ENCODE measurements around the gene ZNF85. TPM values are rescaled to one million over a fixed set of nuclear protein-coding genes. Genes with fewer than 3 reads are reported as not detected.
"Not testable (repeated sequence)": the region's sequence is repeated elsewhere in the genome, so short reads cannot be mapped to it uniquely, and the experiment has no call there.

The ZNF85 gene
- total RNA-seq, 6 donors from 2014 or later, result 3.0 to 8.1 (median 5.3) TPM

DNA sequence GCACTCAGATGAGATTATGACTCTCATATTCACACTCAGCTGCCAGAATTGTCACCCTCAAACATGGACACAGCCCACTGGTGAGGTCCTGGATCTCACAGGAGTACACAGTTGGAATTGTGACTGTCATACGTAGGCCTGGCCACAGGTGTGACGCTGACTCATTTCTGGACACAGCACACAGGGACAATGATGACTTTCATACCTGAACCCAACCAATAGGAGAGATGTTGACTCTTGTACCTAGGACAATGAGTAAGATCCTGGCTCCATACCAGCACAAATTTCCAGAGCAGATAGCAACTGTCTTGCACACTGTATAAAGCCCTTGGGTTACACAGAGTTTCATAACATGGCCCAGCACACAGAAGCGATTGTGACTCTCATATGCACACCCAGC, 46.4 kb downstream of the ZNF85 start:
- Histone ChIP-seq H3K4me1 (no peaks in the 10 kb centered on the region), H3K27ac (no peak overlapping the region), H3K27me3 (no peaks in the 10 kb centered on the region), H3K36me3 (no peaks in the 10 kb centered on the region), H3K9me3 (no peaks in the 10 kb centered on the region), H3K4me3 (no peak overlapping the region)
- DNase-seq (no peak), ATAC-seq (ENCODE audit: low FRiP score in 2 of 2) (no peak)
- TF ChIP-seq POLR2AphosphoS5 (IDR thresholded peaks at IDR 0.05), result no peak
- WGBS, 2 donors, result 79 to 89% methylated on average over 3 of the region's 3 CpGs

DNA sequence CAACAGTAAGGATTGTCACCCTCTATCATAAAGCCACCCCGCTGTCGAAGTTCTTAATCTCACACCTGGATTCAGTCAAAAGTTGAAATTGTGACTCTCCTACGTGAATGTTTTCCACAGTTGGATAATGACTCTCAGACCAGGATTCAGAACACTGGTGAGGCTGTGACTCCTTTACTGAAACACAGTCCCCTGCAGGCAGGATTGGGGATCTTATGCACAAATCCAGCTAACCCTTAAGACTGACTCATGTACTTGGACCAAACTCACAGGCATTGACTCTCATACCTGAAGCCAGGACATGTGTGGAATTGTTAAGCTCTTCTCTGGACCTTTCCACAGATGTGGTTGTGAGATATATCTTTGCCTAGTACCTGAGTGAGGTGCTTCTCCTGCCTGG, 46.8 kb downstream of the ZNF85 start:
- no peaks in the 10 kb centered on the region for H3K4me1 ChIP-seq
- no peaks in the 10 kb centered on the region for H3K27me3 ChIP-seq
- H3K36me3 ChIP-seq, result no peaks in the 10 kb centered on the region
- no peak for DNase-seq
- H3K9me3 ChIP-seq, result no peaks in the 10 kb centered on the region
- 94 to 100% methylated on average over 3 of the region's 3 CpGs for WGBS, 2 donors
- TF ChIP-seq EP300 (IDR thresholded peaks at IDR 0.05) (no peak), POLR2AphosphoS5 (IDR thresholded peaks at IDR 0.05) (no peak), POLR2A (IDR thresholded peaks at IDR 0.05) (no peak)
- TF ChIP-seq, protein P1, sequence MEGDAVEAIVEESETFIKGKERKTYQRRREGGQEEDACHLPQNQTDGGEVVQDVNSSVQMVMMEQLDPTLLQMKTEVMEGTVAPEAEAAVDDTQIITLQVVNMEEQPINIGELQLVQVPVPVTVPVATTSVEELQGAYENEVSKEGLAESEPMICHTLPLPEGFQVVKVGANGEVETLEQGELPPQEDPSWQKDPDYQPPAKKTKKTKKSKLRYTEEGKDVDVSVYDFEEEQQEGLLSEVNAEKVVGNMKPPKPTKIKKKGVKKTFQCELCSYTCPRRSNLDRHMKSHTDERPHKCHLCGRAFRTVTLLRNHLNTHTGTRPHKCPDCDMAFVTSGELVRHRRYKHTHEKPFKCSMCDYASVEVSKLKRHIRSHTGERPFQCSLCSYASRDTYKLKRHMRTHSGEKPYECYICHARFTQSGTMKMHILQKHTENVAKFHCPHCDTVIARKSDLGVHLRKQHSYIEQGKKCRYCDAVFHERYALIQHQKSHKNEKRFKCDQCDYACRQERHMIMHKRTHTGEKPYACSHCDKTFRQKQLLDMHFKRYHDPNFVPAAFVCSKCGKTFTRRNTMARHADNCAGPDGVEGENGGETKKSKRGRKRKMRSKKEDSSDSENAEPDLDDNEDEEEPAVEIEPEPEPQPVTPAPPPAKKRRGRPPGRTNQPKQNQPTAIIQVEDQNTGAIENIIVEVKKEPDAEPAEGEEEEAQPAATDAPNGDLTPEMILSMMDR (IDR thresholded peaks at IDR 0.05), result no peak
- H3K27ac ChIP-seq, result no peak overlapping the region
- H3K4me3 ChIP-seq, result no peak overlapping the region
- ATAC-seq (ENCODE audit: low FRiP score in 2 of 2), result no peak

DNA sequence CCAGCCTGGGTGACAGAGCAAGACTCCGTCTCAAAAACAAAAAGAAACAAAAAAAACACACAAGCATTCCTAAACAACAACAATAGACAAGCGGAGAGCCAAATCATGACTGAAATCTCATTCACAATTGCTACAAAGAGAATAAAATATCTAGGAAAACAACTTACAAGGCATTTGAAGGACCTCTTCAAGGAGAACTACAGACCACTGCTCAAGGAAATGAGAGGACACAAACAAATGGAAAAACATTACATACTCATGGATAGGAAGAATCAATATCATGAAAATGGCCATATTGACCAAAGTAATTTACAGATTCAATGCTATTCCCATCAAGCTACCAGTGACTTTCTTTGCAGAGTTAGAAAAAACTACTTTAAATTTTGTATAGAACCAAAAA, 69.7 kb downstream of the ZNF85 start:
- H3K4me3 ChIP-seq; H3K27me3 ChIP-seq; H3K36me3 ChIP-seq; DNase-seq; H3K27ac ChIP-seq; ATAC-seq (ENCODE audit: low FRiP score in 2 of 2); H3K4me1 ChIP-seq: not testable (repeated sequence)
- peaks cover 0 to 11% (median 7%) of the 10 kb centered on the region in 4 donors for H3K9me3 ChIP-seq
- 92 to 95% methylated on average over 2 of the region's 2 CpGs for WGBS, 2 donors

DNA sequence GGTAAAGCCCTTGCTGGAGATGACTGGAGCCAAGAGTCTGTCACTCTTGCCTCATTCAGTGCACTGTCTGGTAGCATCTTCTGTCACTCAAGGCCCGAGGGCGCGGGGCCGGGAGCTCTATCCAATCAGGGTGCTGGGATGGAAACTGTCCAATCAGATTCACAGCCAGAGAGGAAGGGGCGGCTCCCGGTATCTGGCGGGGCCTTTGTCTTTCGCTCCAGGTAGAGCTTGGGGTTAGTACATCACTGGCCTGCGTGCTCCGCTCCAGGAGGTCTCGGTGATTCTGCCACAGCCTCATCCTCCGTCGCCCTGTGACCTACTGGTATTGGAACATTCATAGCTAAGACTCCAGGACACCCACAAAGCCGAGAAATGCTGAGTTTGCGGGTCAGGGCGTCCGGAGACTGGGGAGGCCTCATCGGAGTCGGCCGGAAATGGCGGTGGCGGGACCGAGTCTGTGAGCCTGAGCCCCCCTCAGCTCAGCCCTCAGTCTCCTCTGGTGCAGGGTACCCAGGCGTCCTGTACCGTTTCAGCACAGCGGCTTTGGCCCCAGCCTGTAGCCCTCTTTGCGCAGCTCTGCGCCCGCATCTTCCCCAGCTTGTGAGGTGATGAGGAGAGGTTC, 76.8 kb downstream of the ZNF85 start:
- no peaks in the 10 kb centered on the region for H3K9me3 ChIP-seq
- H3K36me3 ChIP-seq, result no peaks in the 10 kb centered on the region
- 0 to 2% methylated on average over 4 to 29 of the region's 29 CpGs for WGBS, 2 donors
- TF ChIP-seq POLR2AphosphoS5 (IDR thresholded peaks at IDR 0.05), result peak in 1 of 2 donors; percentile 39
- TF ChIP-seq POLR2A (IDR thresholded peaks at IDR 0.05), result no peak
- no peaks in the 10 kb centered on the region for H3K27me3 ChIP-seq
- peaks cover 6 to 11% (median 10%) of the 10 kb centered on the region in 4 donors for H3K4me1 ChIP-seq
- ATAC-seq (ENCODE audit: low FRiP score in 2 of 2), result peak; percentile 92 to 99
- DNase-seq, result peak; percentile 79 to 84
- peak overlapping the region in 3 of 4 donors; percentile 35 to 48 (median 41) for H3K4me3 ChIP-seq
- H3K27ac ChIP-seq, result no peak overlapping the region

Other genes with a start within 250 kb of the ZNF85 start
- 10 to 100 TPM in 2 of 6 donors, 1 to 10 TPM in 4; 3.8 to 35.6 (median 7.8) TPM for gene ZNF66, start 146.9 kb upstream of the ZNF85 start, total RNA-seq
- 10 to 100 TPM in 5 of 6 donors, 1 to 10 TPM in 1; 7.9 to 15.6 (median 13.1) TPM for gene ZNF430, start 97.4 kb downstream of the ZNF85 start, total RNA-seq
- 10 to 100 TPM in 5 of 6 donors, 1 to 10 TPM in 1; 4.1 to 22.3 (median 11.9) TPM for gene ZNF714, start 159.0 kb downstream of the ZNF85 start, total RNA-seq
- gene ZNF431, start 218.8 kb downstream of the ZNF85 start, total RNA-seq, result 10 to 100 TPM; 16.6 to 74.1 (median 38.1) TPM

Measured in upper lobe of left lung (tissue), 6 donors.